ENCODE results near the gene WDR59.

The WDR59 gene, protein sequence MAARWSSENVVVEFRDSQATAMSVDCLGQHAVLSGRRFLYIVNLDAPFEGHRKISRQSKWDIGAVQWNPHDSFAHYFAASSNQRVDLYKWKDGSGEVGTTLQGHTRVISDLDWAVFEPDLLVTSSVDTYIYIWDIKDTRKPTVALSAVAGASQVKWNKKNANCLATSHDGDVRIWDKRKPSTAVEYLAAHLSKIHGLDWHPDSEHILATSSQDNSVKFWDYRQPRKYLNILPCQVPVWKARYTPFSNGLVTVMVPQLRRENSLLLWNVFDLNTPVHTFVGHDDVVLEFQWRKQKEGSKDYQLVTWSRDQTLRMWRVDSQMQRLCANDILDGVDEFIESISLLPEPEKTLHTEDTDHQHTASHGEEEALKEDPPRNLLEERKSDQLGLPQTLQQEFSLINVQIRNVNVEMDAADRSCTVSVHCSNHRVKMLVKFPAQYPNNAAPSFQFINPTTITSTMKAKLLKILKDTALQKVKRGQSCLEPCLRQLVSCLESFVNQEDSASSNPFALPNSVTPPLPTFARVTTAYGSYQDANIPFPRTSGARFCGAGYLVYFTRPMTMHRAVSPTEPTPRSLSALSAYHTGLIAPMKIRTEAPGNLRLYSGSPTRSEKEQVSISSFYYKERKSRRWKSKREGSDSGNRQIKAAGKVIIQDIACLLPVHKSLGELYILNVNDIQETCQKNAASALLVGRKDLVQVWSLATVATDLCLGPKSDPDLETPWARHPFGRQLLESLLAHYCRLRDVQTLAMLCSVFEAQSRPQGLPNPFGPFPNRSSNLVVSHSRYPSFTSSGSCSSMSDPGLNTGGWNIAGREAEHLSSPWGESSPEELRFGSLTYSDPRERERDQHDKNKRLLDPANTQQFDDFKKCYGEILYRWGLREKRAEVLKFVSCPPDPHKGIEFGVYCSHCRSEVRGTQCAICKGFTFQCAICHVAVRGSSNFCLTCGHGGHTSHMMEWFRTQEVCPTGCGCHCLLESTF

DNA sequence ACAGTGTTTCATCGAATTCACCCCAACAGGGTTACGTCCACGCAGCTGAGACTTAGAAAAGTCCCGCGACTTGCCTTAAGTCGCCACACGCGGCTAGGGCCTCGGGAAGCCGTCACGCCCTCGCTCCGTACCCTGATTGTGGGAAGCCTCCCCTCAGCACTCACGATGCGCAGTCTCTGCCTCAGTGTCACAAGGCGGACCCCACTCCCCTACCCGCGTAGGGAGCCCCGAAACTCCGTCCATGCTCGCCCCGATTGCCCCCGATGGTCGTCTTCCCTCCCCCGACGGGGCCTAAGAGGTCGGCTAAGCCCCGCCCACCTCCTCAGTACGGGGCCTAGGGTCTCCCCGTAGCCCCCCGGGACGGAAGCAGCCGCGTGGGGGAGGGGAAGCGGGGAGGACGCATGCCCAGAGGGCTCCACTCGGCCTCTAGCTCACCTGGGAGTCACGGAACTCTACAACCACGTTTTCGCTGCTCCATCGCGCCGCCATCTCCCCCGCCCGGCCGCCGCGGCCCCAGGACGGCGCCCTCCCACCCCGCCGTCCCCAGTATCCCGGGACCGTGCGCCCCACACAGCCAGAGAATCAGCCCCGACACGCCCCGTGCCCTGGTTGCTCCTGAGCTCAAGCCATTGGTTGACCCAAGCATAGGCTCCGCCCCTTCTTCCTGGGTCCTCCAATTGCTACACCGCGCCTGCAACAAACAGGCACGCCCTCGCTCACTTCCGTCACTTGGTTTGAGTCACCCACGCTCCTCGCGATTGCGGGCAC is at the start of gene WDR59:
Gene WDR59 (minus strand): TSS at position 595 of the 768 bp plus-strand sequence. CDS start 106 bp downstream, at position 489.
- Histone ChIP-seq H3K27me3 (no peaks in the 10 kb centered on the region), H3K9me3 (no peaks in the 10 kb centered on the region), H3K4me1 (ENCODE audit: control insufficient read depth in 1 of 2, insufficient read depth in 1 of 2, low read depth in 1 of 2, low read length in 1 of 2) (peaks cover 9 to 11% of the 10 kb centered on the region in 2 experiments), H3K36me3 (no peaks in the 10 kb centered on the region), H3K27ac (peak within 1 kb of the TSS; percentile 68), H3K4me3 (ENCODE audit: low read depth in 1 of 2, low read length in 1 of 2) (peak within 1 kb of the TSS; percentile 97 to 98)
- TF ChIP-seq, protein P1, sequence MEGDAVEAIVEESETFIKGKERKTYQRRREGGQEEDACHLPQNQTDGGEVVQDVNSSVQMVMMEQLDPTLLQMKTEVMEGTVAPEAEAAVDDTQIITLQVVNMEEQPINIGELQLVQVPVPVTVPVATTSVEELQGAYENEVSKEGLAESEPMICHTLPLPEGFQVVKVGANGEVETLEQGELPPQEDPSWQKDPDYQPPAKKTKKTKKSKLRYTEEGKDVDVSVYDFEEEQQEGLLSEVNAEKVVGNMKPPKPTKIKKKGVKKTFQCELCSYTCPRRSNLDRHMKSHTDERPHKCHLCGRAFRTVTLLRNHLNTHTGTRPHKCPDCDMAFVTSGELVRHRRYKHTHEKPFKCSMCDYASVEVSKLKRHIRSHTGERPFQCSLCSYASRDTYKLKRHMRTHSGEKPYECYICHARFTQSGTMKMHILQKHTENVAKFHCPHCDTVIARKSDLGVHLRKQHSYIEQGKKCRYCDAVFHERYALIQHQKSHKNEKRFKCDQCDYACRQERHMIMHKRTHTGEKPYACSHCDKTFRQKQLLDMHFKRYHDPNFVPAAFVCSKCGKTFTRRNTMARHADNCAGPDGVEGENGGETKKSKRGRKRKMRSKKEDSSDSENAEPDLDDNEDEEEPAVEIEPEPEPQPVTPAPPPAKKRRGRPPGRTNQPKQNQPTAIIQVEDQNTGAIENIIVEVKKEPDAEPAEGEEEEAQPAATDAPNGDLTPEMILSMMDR (IDR thresholded peaks at IDR 0.05): peak; percentile 42

DNA sequence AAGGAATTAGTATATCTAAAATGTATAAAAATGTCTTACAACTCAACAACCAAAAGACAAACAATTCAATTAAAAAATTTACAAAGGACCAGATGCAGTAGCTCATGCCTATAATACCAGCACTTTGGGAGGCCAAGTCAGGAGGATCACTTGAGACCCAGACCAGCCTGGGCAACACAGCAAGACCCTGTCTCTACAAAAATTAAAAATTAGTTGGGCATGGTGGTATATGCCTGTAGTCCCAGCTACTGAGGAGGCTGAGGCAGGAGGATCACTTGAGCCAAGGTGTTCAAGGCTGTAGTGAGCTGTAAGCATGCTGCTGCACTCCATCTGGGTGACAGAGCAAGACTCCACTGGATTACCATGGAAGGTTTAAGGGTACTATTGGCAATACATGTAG is 47.7 kb upstream of the WDR59 start:
- H3K27me3 ChIP-seq: no peaks in the 10 kb centered on the region
- TF ChIP-seq, protein P1 (IDR thresholded peaks at IDR 0.05): no peak
- H3K9me3 ChIP-seq: no peaks in the 10 kb centered on the region
- H3K4me1 ChIP-seq (ENCODE audit: control insufficient read depth in 1 of 2, insufficient read depth in 1 of 2, low read depth in 1 of 2, low read length in 1 of 2): peaks cover 20 to 31% of the 10 kb centered on the region in 2 experiments
- no peaks in the 10 kb centered on the region for H3K36me3 ChIP-seq
- no peak overlapping the region for H3K27ac ChIP-seq
- no peak overlapping the region for H3K4me3 ChIP-seq (ENCODE audit: low read depth in 1 of 2, low read length in 1 of 2)

DNA sequence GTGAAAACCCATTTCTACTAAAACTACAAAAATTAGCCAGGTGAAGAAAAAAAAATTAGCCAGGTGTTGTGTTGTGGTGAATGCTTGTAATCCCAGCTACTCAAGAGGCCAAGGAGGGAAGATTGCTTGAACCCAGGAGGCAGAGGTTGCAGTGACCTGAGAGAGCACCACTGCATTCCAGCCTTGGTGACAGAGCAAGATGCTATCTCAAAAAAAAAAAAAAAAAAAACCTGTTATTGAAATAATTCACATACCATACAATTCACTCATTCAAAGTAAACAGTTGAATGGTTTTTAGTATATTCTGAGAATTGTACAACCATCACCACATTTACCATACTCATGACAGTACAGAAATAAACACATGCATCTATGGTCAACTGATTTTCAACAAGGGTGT is 44.9 kb upstream of the WDR59 start:
- no peaks in the 10 kb centered on the region for H3K9me3 ChIP-seq
- no peak overlapping the region for H3K27ac ChIP-seq
- H3K4me1 ChIP-seq (ENCODE audit: control insufficient read depth in 1 of 2, insufficient read depth in 1 of 2, low read depth in 1 of 2, low read length in 1 of 2): peaks cover 18 to 25% of the 10 kb centered on the region in 2 experiments
- TF ChIP-seq, protein P1 (IDR thresholded peaks at IDR 0.05): no peak
- no peaks in the 10 kb centered on the region for H3K27me3 ChIP-seq
- no peak overlapping the region for H3K4me3 ChIP-seq (ENCODE audit: low read depth in 1 of 2, low read length in 1 of 2)
- no peaks in the 10 kb centered on the region for H3K36me3 ChIP-seq

- no peaks in the 10 kb centered on the region for H3K36me3 ChIP-seq
- no peak overlapping the region for H3K4me3 ChIP-seq (ENCODE audit: low read depth in 1 of 2, low read length in 1 of 2)
- no peaks in the 10 kb centered on the region for H3K27me3 ChIP-seq
- TF ChIP-seq, protein P1 (IDR thresholded peaks at IDR 0.05): no peak
- H3K9me3 ChIP-seq: no peaks in the 10 kb centered on the region
- H3K27ac ChIP-seq: no peak overlapping the region
- H3K4me1 ChIP-seq (ENCODE audit: control insufficient read depth in 1 of 2, insufficient read depth in 1 of 2, low read depth in 1 of 2, low read length in 1 of 2): peaks cover 28% of the 10 kb centered on the region in 2 experiments
Observed at GRCh38 chr16:75028544-75029135, 43.7 kb upstream of the WDR59 start.

Data from neutrophil (primary cell).